Measurements from ENCODE around the gene NAV3.

NAV3 gene
- long read RNA-seq, donor 1: 0 reads
- long read RNA-seq, donor 2: 0 reads
- long read RNA-seq, donor 3: 0 reads
- long read RNA-seq, donor 4, partial matches to known transcripts: 0 of 1 reads
- long read RNA-seq, donor 4, other reads (novel, unspliced or antisense): 0 of 1 reads
- long read RNA-seq, donor 5: 0 reads
- long read RNA-seq, donor 6: 0 reads
- long read RNA-seq, donor 7: 0 reads
- long read RNA-seq, donor 8: 0 reads

- no peak for DNase-seq
Observed at GRCh38 chr12:77830583-77831351, at the start of gene NAV3. TSS of gene NAV3 (plus strand) at chr12:77830894. CDS start at chr12:77831462, 568 bp downstream.

- no peak for DNase-seq
Observed at GRCh38 chr12:77782034-77782433, 48.7 kb upstream of the NAV3 start.

- no peak for DNase-seq
Observed at GRCh38 chr12:77782766-77783165, 47.9 kb upstream of the NAV3 start.

- no peak for DNase-seq
Observed at GRCh38 chr12:77785211-77785610, 45.5 kb upstream of the NAV3 start.

GRCh38 chr12:77786675-77787074 lies 44.0 kb upstream of the NAV3 start:
- DNase-seq: no peak

- no peak for DNase-seq
Observed at GRCh38 chr12:77788231-77789168, 42.2 kb upstream of the NAV3 start.

GRCh38 chr12:77795699-77796098 lies 35.0 kb upstream of the NAV3 start:
- DNase-seq: no peak

GRCh38 chr12:77796775-77797174 lies 33.9 kb upstream of the NAV3 start:
- DNase-seq: no peak

- DNase-seq: no peak
Observed at GRCh38 chr12:77800501-77800900, 30.2 kb upstream of the NAV3 start.

- DNase-seq: no peak
Observed at GRCh38 chr12:77808534-77808933, 22.2 kb upstream of the NAV3 start.

- no peak for DNase-seq
Observed at GRCh38 chr12:77813558-77813957, 17.1 kb upstream of the NAV3 start.

- DNase-seq: no peak
Observed at GRCh38 chr12:77814386-77814785, 16.3 kb upstream of the NAV3 start.

GRCh38 chr12:77816196-77816595 lies 14.5 kb upstream of the NAV3 start:
- no peak for DNase-seq

GRCh38 chr12:77817276-77817675 lies 13.4 kb upstream of the NAV3 start:
- DNase-seq: no peak

GRCh38 chr12:77818351-77818750 lies 12.3 kb upstream of the NAV3 start:
- DNase-seq: no peak

GRCh38 chr12:77821699-77822203 lies 8.9 kb upstream of the NAV3 start:
- no peak for DNase-seq

- DNase-seq: no peak
Observed at GRCh38 chr12:77833329-77833728, 2.6 kb downstream of the NAV3 start.

GRCh38 chr12:77834618-77835017 lies 3.9 kb downstream of the NAV3 start:
- no peak for DNase-seq

GRCh38 chr12:77835969-77836368 lies 5.3 kb downstream of the NAV3 start:
- DNase-seq: no peak

GRCh38 chr12:77837876-77838291 lies 7.2 kb downstream of the NAV3 start:
- no peak for DNase-seq

- DNase-seq: no peak
Observed at GRCh38 chr12:77841521-77841920, 10.8 kb downstream of the NAV3 start.

GRCh38 chr12:77842430-77842829 lies 11.7 kb downstream of the NAV3 start:
- DNase-seq: no peak

GRCh38 chr12:77845831-77846230 lies 15.1 kb downstream of the NAV3 start:
- no peak for DNase-seq
